NCI-H524 treated with DMSO at 0.1 percent for 48 hours (cell line): ENCODE results near the gene TANGO2.

Experiments used
- DNase-seq: peaks from one replicate; lab custom pipeline; 2025; lab: John Stamatoyannopoulos, UW

Gene TANGO2

DNA sequence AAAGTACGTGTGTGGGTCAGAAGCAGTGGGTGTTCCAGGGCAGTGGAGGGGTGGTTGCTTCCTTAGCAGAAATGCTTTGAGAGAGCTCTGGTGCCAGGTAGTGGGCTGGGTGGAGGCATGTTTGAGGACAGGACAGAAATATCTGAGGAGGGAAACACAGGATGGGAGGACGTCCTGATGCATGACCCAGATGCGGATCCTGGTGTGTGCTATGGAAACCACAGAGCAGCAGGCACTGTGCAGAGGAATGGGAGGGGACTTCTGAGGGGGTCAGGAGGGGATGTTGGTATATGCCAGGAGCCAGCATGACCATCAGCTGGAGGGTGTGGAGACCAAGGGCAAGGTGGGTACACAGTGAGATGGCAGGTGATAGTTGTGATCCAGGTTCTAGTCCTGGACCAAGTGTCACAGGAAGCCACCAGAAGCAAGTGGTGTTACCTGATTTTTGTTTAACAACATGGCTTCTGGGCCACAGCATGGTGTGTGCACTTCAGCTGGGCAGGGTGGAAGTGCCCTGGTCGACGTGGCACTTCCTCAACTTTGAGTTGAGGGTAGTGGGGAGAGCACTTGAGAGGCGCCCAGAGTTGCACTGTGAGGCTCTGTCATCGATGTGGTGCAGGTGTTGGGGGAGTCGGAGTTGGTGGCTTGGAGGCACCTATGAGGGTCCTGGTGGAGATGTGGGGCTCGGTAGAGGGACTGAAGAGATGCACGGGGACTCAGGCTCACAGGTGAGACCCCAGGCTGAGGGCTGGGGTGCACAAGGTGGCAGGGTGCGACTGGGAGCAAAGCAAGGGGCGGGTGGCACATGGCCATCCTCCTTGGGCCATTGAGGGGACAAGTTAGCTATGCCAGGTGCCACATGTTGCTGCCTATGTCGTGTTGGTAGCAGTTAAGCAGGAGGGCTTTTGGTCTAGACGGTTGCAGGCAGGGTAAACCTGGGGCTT is 66.7 kb downstream of the TANGO2 start:
- DNase-seq, result no peak

GRCh38 chr22:20088263-20088648 is 67.3 kb downstream of the TANGO2 start:
- no peak for DNase-seq

- DNase-seq, result no peak
Observed at GRCh38 chr22:20089226-20089976, 68.5 kb downstream of the TANGO2 start.

- DNase-seq, result no peak
Observed at GRCh38 chr22:20089977-20090729, 69.2 kb downstream of the TANGO2 start.

DNA sequence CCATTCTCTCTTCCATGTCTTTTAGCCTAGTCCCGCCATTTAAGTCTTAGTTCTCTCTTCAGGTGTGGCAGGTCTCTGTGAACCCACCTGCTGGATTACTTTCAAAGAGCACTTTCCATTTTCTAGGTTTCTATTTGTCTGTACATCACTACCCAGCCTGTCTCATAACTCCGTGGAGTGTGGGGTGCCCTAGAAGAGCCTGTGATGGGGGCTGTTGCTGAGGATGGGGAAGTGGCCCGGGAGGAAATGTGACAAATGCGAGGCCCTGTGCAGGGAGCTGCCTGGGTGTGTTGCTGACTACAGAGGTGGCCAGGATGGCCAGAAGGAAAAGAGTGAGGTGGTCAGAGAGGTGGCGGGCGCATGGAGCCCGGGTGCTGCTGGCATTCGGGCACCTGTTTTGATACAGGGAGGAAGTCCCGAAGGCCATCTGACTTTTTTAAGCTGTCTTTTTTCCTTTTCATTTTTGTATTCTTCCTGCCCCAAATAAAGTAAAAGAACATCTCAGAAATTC is 69.9 kb downstream of the TANGO2 start:
- no peak for DNase-seq

GRCh38 chr22:20091690-20092476 is 71.0 kb downstream of the TANGO2 start:
- DNase-seq, result no peak

DNA sequence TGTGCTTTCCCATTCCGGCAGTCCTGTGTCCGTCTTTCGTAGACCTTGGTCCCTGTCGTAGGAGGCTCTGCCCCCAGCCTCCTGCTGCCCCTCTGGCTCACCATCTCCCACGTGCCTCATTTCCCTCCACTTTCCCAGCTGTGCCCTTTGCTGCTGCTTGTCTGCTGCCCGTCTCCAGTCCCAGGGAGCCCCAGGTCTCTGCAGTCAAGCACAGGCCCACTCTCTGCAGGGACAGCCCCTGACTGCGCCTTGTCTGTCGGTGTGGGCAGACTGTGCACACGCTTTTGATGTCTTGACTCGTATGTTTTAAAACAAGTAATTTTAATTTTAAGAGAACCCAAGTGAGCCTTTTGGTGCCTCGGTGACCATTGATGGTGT is 71.6 kb downstream of the TANGO2 start:
- DNase-seq, result no peak

GRCh38 chr22:20093418-20094196 is 72.7 kb downstream of the TANGO2 start:
- no peak for DNase-seq

DNA sequence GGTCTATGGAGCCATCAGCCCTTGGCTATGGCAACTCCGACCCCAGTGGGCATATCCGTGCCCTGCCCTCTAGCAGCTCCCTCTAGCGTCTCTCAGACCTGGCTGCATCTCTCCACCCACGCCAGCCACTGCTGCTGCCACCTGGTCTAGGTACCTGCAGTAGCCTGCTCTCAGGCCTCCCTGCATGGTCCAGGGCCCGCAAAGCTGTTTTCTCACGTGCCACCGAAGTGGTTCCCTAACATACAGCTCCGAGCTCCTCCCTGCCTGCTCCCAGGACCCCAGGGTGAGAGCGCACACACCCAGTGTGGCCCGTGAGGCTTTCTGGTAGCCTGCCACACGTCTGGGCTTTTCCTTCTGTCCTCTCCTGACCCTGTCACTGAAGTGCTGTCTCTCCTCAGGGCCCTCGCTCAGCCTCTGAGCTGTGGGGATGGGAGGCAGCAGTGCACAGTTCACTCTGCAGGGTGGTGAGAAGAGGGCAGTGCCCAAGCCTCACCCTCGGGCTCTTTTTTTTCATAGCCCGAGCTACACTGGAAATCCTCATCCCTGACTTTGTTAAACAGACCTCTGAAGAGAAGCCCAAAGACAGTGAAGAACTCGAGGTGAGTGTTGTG is 73.4 kb downstream of the TANGO2 start:
- no peak for DNase-seq

GRCh38 chr22:20095521-20095920 is 74.6 kb downstream of the TANGO2 start:
- DNase-seq, result no peak

GRCh38 chr22:20096574-20097420 is 75.9 kb downstream of the TANGO2 start:
- no peak for DNase-seq

DNA sequence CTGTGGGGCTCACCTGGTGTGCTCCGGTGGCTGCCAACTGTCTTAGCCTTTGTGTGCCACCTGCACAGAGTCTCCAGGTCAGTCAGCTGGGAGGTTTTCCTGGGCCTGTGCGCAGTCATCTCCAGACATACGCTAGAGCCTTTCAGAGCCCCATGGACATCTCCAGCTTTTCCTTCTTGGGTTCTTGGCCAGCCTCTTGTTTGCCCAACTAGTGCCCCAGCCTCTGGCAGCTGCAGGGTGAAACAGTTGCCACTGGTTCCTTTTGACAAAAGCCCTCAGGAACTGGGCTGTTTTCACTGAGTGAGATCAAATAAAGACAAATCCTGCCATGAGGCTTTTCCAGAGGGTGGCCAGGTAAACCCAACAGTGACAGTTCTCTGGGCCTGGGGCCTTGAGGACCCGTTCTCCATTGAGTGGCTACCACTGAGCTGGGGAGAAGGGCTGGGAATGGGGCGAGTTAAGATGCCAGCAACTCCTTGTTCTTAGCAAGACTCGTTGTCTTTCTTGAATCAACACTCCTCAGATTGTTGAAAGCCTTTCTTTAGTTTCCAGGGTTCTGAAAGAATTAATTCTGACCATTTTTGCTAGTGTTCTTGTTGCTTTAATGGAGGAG is 78.3 kb downstream of the TANGO2 start:
- no peak for DNase-seq

DNA sequence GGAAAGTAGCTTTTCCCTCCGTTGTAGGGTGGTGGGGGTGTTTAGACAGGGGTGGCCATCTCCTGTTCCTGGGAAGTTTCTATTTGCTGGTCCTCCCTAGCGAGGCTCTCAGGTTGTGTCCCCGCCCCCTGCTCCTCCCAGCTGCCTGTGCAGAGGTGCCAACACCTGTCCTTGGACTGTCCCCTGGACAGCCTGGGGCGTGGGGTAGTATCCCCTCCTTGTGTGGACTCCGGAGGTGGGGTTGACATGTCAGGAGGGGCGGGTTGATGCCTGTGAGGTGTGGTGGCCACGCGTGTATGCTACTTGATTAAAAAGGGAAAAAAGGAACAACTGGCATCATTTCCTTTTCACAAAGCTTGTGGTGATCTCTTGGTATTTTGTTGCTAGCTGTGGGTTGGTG is 80.7 kb downstream of the TANGO2 start:
- DNase-seq, result no peak

DNA sequence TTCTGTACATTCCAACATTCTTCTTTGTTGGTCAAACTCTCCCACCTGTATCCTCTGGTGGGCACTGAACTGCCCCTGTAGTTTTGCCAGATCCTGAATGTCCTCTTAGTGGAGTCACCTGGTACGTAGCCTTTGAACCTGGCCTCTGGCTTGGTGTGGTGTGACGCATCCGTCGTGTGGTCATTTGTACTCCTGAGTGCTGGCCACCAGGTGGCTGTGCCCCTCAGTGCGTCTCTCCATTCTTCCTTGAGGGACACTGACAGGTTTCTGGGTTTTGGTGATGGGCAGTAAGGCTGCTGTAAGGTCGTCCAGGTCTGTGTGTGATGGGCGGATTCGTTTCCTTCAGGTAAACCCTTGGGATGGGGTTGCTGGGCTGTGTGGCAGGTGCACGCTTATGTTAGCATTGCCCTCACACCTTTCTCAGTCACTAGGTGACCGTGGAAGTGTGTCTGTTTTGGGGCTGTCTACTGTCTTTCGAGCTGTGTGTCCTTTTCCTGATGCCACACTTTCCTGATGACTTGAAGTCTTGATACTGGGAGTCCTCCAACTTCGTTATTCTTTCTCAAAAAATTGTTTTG is 81.4 kb downstream of the TANGO2 start:
- DNase-seq, result no peak

- no peak for DNase-seq
Observed at GRCh38 chr22:20105456-20106204, 84.7 kb downstream of the TANGO2 start.

DNA sequence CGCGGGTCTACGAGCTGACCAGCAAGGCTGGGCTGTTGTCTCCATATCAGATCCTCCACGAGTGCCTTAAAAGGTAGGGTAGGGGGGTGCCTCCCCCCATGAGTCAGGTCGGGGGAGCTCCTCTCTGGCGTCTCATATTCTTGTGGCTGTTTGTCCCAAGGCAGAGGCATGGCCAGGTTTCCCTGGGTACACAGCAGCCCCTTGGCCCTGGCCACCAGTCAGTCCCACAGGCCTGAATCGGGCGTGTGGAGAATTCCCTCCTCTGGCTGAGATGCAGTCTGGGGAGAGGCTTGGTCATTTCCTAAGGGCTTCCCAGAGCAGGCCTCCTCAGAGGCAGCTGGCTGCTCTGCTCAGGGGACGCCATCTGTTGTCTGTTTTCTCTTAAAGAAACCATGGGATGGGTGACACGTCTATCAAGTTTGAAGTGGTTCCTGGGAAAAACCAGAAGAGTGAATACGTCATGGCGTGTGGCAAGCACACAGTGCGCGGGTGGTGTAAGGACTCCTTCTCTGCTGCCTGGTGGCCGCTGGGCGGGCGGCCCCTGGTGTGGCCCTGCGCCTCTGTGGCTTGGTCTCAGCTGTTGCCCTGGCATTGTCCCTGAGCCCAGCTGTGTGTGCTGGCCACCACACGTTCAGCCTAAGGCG is 85.4 kb downstream of the TANGO2 start:
- peak; percentile 87 for DNase-seq

DNA sequence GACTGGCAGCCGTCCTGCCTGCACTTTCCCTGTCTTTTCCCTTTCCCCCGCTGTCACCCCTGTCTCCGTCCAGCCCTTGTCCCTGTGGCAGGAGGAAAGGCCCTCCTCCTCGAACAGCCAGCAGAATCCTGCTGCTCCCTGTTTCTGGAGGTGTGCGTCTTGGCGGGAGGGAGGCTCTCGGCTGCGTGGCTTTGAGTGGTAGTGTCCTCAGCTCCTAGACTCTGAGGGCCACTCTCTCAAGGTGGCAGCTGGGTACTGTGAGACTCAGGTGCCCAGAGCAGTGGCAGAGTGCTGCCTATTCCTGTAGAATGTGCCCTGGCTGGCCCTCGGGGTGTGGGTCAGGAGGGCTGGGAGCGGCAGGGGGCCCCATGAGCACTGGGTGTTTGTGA is 85.9 kb downstream of the TANGO2 start:
- DNase-seq, result no peak
